Keratinocyte (primary cell): Measurements from ENCODE around the gene NEURL1.

Experiments
- CTCF ChIP-seq, 3 experiments: IDR thresholded peaks in 1 of 3; conservative IDR thresholded peaks in 1 of 3; optimal IDR thresholded peaks in 1 of 3; 2 replicates in 2 of 3; 3 replicates in 1 of 3; pipeline versions ENCODE3 to v1.5.1; 2011; ENCODE audit warnings: low read length in 3 of 3, mild to moderate bottlenecking in 3 of 3, moderate library complexity in 2 of 3, control low read depth in 1 of 3, inconsistent platforms in 1 of 3; ENCODE audit not compliant: insufficient read depth in 2 of 3; ENCODE audit errors: extremely low read depth in 1 of 3
- EZH2 ChIP-seq: IDR thresholded peaks from one replicate; pipeline ENCODE4 v1.6.1; 2012; ENCODE audit warnings: inconsistent platforms, mild to moderate bottlenecking, low read length, moderate library complexity

GRCh38 chr10:103633846-103634245, 140.3 kb downstream of the NEURL1 start:
- no peak for TF ChIP-seq CTCF (optimal IDR thresholded peaks at IDR 0.05 in 1 of 3, IDR thresholded peaks at IDR 0.05 in 1 of 3, conservative IDR thresholded peaks at IDR 0.05 in 1 of 3; ENCODE audit: extremely low read depth in 1 of 3, insufficient read depth in 2 of 3, low read length in 3 of 3)
- TF ChIP-seq EZH2 = no peak
